K562 (cell line): ENCODE measurements around the gene TMED10. TPM values are rescaled to one million over a fixed set of nuclear protein-coding genes. Genes with fewer than 3 reads are reported as not detected.

Experiments
- ATAC-seq: fragments of 200-7000 bp; cut with Tn5 transposase; 3 replicates; pipeline ENCODE4 v1.9.1; 2020; ENCODE audit warnings: moderate library complexity
- BruUV-seq: library from RNA; stranded (reverse); fragments of 400-500 nt; replicated peaks from 2 replicates; lab custom pipeline; 2021; lab: Mats Ljungman, UMichigan
- CTCF ChIA-PET: fragments of 300-600 bp; formaldehyde crosslinking; extraction: SDS; loops from one replicate; lab custom pipeline; 2021; ENCODE audit warnings: low intra/inter-chr PET ratio; lab: Yijun Ruan, JAX
- POLR2A ChIA-PET: fragments of 300-600, 350-650 bp; sonication (Branson Sonifier 250); formaldehyde crosslinking; extraction: SDS; loops from one replicate; lab custom pipeline; 2021; ENCODE audit warnings: antibody characterized with exemption, inconsistent platforms; lab: Yijun Ruan, JAX
- DNase-seq, 4 experiments: peaks; one replicate each; pipeline versions ENCODE4 v3.0.0 to v3.0.0-alpha.2; 2011 to 2018; ENCODE audit warnings: low spot score in 3 of 4, mixed read lengths in 3 of 4; ENCODE audit errors: extremely low read depth in 1 of 4
- FAIRE-seq: peaks from 2 replicates; lab custom pipeline; 2011; peaks lifted over from hg19 to GRCh38; lab: Jason Lieb, UNC
- H2AFZ ChIP-seq: 2 replicates; pipeline ENCODE4 v1.6.0; 2011; ENCODE audit warnings: low read depth, low read length, control low read depth, inconsistent platforms
- H3K27ac ChIP-seq: fragments of 200-600 bp; 3 replicates; pipeline ENCODE4 v1.8.0; 2011; ENCODE audit warnings: low read depth, mild to moderate bottlenecking, control low read depth, inconsistent platforms, low read length, moderate library complexity, mixed read lengths; ENCODE audit errors: extremely low read depth
- H3K27me3 ChIP-seq, 2 experiments: fragments of 300-600 bp in 1 of 2; 2 replicates in 1 of 2; 3 replicates in 1 of 2; pipeline versions ENCODE4 v1.6.0 to v1.8.0; 2011; ENCODE audit warnings: inconsistent platforms in 2 of 2, low read length in 2 of 2, mild to moderate bottlenecking in 1 of 2, mixed read lengths in 1 of 2, moderate library complexity in 1 of 2; ENCODE audit not compliant: control insufficient read depth in 2 of 2, insufficient read depth in 2 of 2
- H3K36me3 ChIP-seq: fragments of 300-600 bp; 3 replicates; pipeline ENCODE4 v1.8.0; 2011; ENCODE audit warnings: mild to moderate bottlenecking, low read length, inconsistent platforms; ENCODE audit not compliant: control insufficient read depth, insufficient read depth
- H3K4me1 ChIP-seq, 2 experiments: fragments of 200-600 bp in 1 of 2; replicated peaks in 1 of 2; 2 replicates in 1 of 2; 3 replicates in 1 of 2; pipeline versions ENCODE4 v1.5.1 to v1.8.0; 2011; ENCODE audit warnings: inconsistent platforms in 2 of 2, low read length in 2 of 2, mild to moderate bottlenecking in 1 of 2, mixed read lengths in 1 of 2, moderate library complexity in 1 of 2; ENCODE audit not compliant: control insufficient read depth in 2 of 2, insufficient read depth in 2 of 2
- H3K4me2 ChIP-seq: 2 replicates; pipeline ENCODE4 v1.6.1; 2011; ENCODE audit warnings: low read length, control low read depth, inconsistent platforms, mixed read lengths; ENCODE audit not compliant: insufficient read depth
- H3K4me3 ChIP-seq: fragments of 200-600 bp; sonication (generic), shearing (Covaris generic); 2 replicates; pipeline ENCODE4 v1.5.1; 2016; ENCODE audit warnings: control low read depth, inconsistent platforms
- H3K79me2 ChIP-seq: fragments of 200-600 bp; 3 replicates; pipeline ENCODE4 v1.8.0; 2011; ENCODE audit warnings: low read length, inconsistent platforms; ENCODE audit not compliant: control insufficient read depth, insufficient read depth
- H3K9ac ChIP-seq, 2 experiments: 2 replicates each; pipeline versions ENCODE4 v1.6.0 to v1.6.1; 2011; ENCODE audit warnings: low read depth in 2 of 2, low read length in 2 of 2, control low read depth in 1 of 2, inconsistent platforms in 1 of 2, mild to moderate bottlenecking in 1 of 2, mixed read lengths in 1 of 2; ENCODE audit not compliant: insufficient read depth in 1 of 2
- H3K9me1 ChIP-seq: one replicate; pipeline ENCODE4 v1.6.0; 2011; ENCODE audit warnings: inconsistent platforms, mild to moderate bottlenecking, low read length, moderate library complexity; ENCODE audit not compliant: control insufficient read depth, insufficient read depth
- H3K9me3 ChIP-seq: replicated peaks from 2 replicates; pipeline ENCODE4 v1.5.1; 2011; ENCODE audit warnings: low read depth, low read length, inconsistent platforms; ENCODE audit not compliant: control insufficient read depth, insufficient read depth
- H4K20me1 ChIP-seq: replicated peaks from 2 replicates; pipeline ENCODE4 v1.6.1; 2011; ENCODE audit warnings: low read length, inconsistent platforms, mixed read lengths; ENCODE audit not compliant: control insufficient read depth, insufficient read depth
- CTCF ChIP-seq, 3 experiments: IDR thresholded peaks in 2 of 3; conservative IDR thresholded peaks in 1 of 3; 2 replicates each; pipeline ENCODE4 v1.5.1; 2011 to 2012; ENCODE audit warnings: low read length in 3 of 3, mild to moderate bottlenecking in 3 of 3, control low read depth in 2 of 3, improper control_type of control experiment in 1 of 3, inconsistent platforms in 1 of 3, low read depth in 1 of 3, mixed read lengths in 1 of 3, moderate library complexity in 1 of 3; ENCODE audit not compliant: insufficient read depth in 2 of 3
- RAD21 ChIP-seq, 2 experiments: fragments of 250-450 bp in 1 of 2; fragments of 450-650 bp in 1 of 2; sonication (Bioruptor Pico) in 1 of 2; formaldehyde crosslinking in 1 of 2; IDR thresholded peaks in 1 of 2; conservative IDR thresholded peaks in 1 of 2; 2 replicates each; pipeline versions ENCODE4 v1.4.0 to v1.8.0; 2020 to 2022; ENCODE audit warnings: mild to moderate bottlenecking in 2 of 2, moderate library complexity in 1 of 2
- ZFX ChIP-seq: sonication (generic); formaldehyde crosslinking; IDR thresholded peaks from 2 replicates; pipeline ENCODE4 v1.8.0; 2022; ENCODE audit warnings: mild to moderate bottlenecking, missing genetic modification reagents, moderate library complexity
- WGBS: fragments of 100-300 bp; shearing (Covaris generic); methylation state at CpG from one replicate; pipeline ENCODE4 v1.1.6; 2016; ENCODE audit warnings: low coverage, mixed read lengths; ENCODE audit not compliant: insufficient coverage; ENCODE audit errors: missing lambda C conversion rate; 5-methylcytosine and 5-hydroxymethylcytosine counted together
- in situ Hi-C: fragments of 300-500 bp; cut with MboI; formaldehyde crosslinking; loops from 4 replicates; pipeline ENCODE4 v1.15.0; 2018; ENCODE audit warnings: inconsistent platforms, mixed read lengths
- intact Hi-C: fragments of 100-400 bp; cut with micrococcal nuclease; formaldehyde crosslinking; loops from 2 replicates; pipeline ENCODE4 v1.14.2; 2022
- polyA plus RNA-seq, 8 experiments: library from polyadenylated mRNA; depleted of rRNA in 4 of 8; stranded (reverse) in 5 of 8; unstranded in 3 of 8; fragments of >200 nt; fragmentation: Nextera tagmentation in 2 of 8; fragmentation: Illumina TruSeq in 1 of 8; extraction: Ambion mirVana in 2 of 8; extraction: Trizol in 1 of 8; gene quantifications; 2 replicates each; pipeline versions ENCODE4 v1.2.1 to v1.2.3, GENCODE V29; 2011 to 2014; ENCODE audit warnings: inconsistent platforms in 1 of 8, missing spikeins in 1 of 8
- total RNA-seq, 7 experiments: library from RNA; depleted of rRNA in 6 of 7; stranded (reverse); fragments of >200 nt in 6 of 7; fragmentation: Illumina TruSeq in 2 of 7; extraction: Trizol in 2 of 7; gene quantifications; 2 replicates each; pipeline versions ENCODE4 v1.2.1 to v1.2.3, GENCODE V29; 2011 to 2021; ENCODE audit warnings: low replicate concordance in 1 of 7

TMED10 gene
- total and polyA plus RNA-seq, 9 of the 15 experiments (the other 6 are each of a cell fraction or from before 2014, with no cell fraction given) = 62.2 to 233 (median 124) TPM

DNA sequence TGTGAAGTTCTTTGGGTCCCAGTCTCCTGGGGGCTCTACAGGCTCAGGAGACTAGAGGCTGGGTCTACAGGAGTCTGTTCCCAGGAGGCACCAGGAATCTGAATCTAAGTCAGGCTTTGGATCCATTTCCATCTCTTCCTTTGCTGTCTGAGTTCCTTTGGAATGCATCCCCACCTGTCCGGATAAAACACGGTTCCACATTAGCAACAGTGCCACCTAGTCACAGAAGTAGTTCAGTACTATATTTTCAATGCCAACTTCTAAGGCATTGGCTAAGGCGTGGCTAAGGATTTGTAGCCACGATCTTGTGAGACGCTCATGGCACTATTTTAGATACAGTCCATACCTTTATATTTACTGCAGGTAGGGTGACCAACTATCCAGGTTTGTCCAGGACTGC lies 91.9 kb downstream of the TMED10 start:
- DNase-seq = no peak
- in situ Hi-C loops = no loop called here
- TF ChIP-seq ZFX (no peak), RAD21 (CRISPR knock-in tag; conservative IDR thresholded peaks at IDR 0.05 in 1 of 2, IDR thresholded peaks at IDR 0.05 in 1 of 2) (peak in 1 of 2 experiments; percentile 25; a peak in 2 of 4 replicates), CTCF (IDR thresholded peaks at IDR 0.05 in 2 of 3, conservative IDR thresholded peaks at IDR 0.05 in 1 of 3; ENCODE audit: insufficient read depth in 2 of 3, low read depth in 1 of 3, low read length in 3 of 3) (0 out of 6 replicates have a peak, but pooled peaks of 2 of the 3 experiments have one; percentile 2 to 20)
- TF ChIP-seq, all 486 proteins: peak for 2
- no peak overlapping the region for H3K4me3 ChIP-seq
- no peak overlapping the region for H3K4me2 ChIP-seq
- H3K36me3 ChIP-seq = peaks cover 37% of the 10 kb centered on the region; the same call in 2 of the 3 replicates
- ATAC-seq = no peak
- H3K9me3 ChIP-seq = no peaks in the 10 kb centered on the region
- no peaks in the 10 kb centered on the region for H3K9me1 ChIP-seq
- no peaks in the 10 kb centered on the region for H3K79me2 ChIP-seq
- no peak overlapping the region for H3K27ac ChIP-seq
- BruUV-seq = no TSS peak
- H2AFZ ChIP-seq = no peak overlapping the region
- FAIRE-seq = no peak
- H3K4me1 ChIP-seq = no peaks in the 10 kb centered on the region
- intact Hi-C loops = no loop called here
- H3K9ac ChIP-seq = no peak overlapping the region
- 78% methylated on average over 5 of the region's 5 CpGs for WGBS
- no peaks in the 10 kb centered on the region for H3K27me3 ChIP-seq
- ChIA-PET CTCF (no interaction called here), POLR2A (no interaction called here)
- H4K20me1 ChIP-seq = no peaks in the 10 kb centered on the region
